Fibroblast of peridontal ligament (primary cell): ENCODE results near the gene TNFRSF4.
A peak's percentile ranks its signal among the peaks of the same experiment; 100 is the strongest.

Source experiments
- DNase-seq: peaks from one replicate; pipeline ENCODE4 v3.0.0-alpha.2; 2010; ENCODE audit errors: extremely low read depth

The TNFRSF4 gene

GRCh38 chr1:1232796-1233566 is 19.0 kb upstream of the TNFRSF4 start:
- no peak for DNase-seq

DNA sequence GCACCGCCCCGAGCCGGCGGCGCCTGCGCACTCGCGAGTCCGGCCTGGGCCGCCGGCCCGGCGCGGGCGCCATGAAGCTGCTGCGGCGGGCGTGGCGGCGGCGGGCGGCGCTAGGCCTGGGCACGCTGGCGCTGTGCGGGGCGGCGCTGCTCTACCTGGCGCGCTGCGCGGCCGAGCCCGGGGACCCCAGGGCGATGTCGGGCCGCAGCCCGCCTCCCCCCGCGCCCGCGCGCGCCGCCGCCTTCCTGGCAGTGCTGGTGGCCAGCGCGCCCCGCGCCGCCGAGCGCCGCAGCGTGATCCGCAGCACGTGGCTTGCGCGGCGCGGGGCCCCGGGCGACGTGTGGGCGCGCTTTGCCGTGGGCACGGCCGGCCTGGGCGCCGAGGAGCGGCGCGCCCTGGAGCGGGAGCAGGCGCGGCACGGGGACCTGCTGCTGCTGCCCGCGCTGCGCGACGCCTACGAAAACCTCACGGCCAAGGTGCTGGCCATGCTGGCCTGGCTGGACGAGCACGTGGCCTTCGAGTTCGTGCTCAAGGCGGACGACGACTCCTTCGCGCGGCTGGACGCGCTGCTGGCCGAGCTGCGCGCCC is 18.3 kb upstream of the TNFRSF4 start, which contains the start of gene B3GALT6:
Gene B3GALT6 (plus strand): TSS at position 30 of the 588 bp plus-strand sequence. CDS start 42 bp downstream, at position 72.
- DNase-seq: no peak

DNA sequence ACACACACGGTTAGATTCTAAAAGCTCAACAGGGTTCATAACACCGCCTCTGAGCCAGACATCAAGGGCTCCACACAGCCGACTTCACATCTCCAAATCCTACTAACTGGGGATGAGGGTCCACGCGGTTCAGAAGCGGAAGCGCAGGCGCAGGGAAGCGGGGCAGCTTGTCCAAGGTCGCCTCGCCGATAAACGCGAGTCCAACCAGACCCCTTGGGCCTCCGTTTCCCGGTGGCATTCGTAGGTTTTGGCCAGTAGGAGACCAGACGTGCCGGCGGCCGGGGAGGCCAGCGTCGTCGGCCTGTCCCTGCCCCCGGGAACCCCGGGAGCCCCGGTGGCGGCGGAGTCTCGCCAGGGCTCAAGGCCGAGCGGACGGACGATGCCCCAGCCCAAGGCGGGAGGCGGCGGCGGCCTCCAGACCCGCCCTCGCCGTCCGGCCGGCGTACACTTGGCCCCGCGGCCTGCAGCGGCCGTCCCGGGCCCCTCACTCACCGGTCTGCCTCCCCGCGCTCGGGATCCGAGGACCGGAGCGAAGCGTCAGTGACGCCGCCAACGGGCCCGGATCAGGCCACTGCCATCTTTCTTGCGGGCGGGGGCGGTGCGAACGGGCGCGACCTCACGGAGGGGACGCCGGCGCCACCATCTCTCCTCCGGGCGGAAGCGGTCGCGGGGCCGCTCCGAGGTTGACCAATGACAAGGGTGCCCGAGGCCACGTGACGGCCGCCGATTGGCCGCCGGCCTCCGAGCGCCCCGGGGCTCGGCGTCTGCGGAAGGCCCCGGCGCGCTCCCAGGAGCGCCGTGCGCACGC is 17.7 kb upstream of the TNFRSF4 start, which contains the start of gene SDF4:
Gene SDF4 (minus strand): TSS at position 602 of the 808 bp plus-strand sequence. CDS start 3,229 bp downstream, outside the sequence.
- peak; percentile 94 for DNase-seq

DNA sequence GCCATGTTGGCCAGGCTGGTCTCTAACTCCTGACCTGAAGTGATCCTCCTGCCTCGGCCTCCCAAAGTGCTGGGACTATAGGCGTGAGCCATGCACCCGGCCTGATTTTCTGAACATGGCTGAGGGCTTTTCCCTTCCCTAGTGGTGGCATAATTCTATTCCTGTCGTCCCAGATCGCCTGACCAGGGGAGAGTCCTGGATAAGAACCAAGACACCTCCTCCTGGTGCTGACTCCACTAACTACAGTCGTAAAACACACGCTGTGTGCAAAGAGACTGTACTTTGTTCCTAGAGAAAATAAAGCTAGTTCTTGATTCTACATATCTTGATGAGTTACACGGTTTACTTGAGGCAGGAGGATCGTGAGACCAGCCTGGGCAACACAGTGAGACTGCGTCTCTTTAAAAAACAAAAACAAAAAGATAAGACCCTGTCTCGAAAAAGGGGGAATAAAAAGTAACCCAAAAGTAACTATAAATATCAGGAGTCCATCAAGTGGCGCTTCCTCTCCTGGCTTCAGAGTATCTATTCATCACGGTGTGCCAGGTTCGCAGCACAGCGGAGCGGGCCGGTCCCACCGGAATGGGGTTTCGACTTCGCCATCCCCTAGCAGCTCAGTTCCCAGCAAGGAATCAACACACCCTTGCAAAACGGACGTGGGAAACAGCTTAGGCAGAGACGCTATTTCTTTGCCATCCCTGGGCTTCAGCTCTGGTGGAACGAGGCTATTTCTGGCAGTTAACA is 16.9 kb upstream of the TNFRSF4 start:
- DNase-seq: peak; percentile 69

GRCh38 chr1:1229770-1230169 is 15.8 kb upstream of the TNFRSF4 start:
- no peak for DNase-seq

GRCh38 chr1:1228596-1229321 is 14.8 kb upstream of the TNFRSF4 start:
- DNase-seq: no peak

DNA sequence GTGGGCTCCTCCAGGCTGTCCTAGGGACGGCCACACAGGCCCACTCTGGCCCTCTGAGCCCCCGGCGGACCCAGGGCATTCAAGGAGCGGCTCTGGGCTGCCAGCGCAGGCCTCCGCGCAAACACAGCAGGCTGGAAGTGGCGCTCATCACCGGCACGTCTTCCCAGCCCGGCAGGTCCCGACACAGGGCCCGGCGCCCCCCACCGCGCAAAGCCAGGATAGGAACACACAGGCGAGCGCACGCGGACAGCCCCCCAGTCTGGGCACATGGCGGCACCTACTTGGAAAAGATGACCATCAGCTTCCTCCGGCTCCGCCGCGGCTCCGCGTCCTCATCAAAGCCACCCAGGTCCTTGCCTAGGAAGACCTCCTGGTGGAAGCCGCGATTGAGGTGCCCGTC is 14.2 kb upstream of the TNFRSF4 start:
- DNase-seq: no peak

DNA sequence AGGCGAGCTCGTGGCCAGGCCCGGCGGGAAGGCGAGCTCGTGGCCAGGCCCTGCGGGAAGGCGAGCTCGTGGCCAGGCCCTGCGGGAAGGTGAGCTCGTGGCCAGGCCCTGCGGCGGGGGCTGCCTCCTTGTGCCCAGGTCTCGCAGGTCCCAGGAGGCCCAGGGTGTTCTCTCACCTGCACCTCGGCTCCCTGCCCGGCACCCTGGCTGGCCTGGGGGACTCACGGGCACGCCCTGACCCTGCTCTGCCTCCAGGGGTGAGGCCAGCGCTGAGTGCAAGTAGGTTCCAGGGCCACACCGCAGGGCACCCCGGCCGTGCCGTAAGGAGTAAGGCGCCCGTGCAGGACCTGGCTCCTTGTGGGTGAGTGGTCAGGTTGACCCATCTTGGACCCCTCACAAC is 13.4 kb upstream of the TNFRSF4 start:
- DNase-seq: no peak

GRCh38 chr1:1226566-1227362 is 12.8 kb upstream of the TNFRSF4 start:
- no peak for DNase-seq

DNA sequence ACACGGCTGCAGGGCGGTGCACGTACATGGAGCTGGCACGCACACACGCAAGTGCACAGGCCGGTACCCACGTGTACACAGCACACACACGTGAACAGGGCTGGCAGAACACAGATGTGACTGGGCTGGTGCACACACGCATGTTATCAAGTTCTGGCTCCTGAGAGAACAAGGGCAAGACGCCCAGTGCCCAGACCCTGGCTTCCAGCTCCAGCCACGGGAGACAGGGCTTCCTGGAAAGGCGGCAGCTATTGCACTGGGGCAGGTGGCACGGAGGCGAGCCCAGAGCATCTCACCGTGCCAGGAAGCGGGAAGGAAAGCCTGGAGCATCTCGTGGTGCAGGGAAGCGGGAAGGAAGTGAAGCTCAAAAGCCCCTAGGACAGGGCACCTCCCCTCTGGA is 12.0 kb upstream of the TNFRSF4 start:
- DNase-seq: no peak

DNA sequence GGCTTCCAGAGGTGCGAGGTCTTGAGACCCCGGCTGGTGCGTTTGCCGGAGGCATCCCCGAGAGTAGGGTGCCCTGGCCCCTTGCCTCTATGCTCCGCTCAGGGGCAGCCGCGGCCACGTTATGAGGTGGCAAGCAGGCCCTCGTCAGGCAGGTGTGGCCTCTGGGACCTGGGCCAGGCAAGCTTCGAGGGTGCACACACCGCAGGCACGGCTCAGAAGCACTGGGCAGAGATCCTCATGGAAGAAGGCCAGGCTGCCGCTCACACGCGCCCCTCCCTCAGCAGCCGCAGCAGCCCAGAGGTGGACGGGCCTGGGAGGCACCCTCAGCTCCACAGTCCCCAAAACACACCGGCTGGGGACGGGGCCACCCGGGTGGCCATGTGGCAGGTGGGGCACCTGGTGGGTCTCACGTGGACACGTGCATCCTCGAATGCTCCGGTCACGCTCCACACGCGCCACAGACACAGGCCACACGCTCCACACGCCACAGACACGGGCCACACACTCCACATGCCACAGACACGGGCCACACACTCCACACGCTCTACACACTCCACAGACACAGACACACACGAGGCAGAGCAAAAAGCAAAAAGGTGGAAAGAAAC is 11.4 kb upstream of the TNFRSF4 start:
- no peak for DNase-seq

- DNase-seq: no peak
These were observed 9.9 kb upstream of the TNFRSF4 start for GRCh38 chr1:1223891-1224290.

- DNase-seq: no peak
These were observed 9.4 kb upstream of the TNFRSF4 start for GRCh38 chr1:1223321-1223720.

DNA sequence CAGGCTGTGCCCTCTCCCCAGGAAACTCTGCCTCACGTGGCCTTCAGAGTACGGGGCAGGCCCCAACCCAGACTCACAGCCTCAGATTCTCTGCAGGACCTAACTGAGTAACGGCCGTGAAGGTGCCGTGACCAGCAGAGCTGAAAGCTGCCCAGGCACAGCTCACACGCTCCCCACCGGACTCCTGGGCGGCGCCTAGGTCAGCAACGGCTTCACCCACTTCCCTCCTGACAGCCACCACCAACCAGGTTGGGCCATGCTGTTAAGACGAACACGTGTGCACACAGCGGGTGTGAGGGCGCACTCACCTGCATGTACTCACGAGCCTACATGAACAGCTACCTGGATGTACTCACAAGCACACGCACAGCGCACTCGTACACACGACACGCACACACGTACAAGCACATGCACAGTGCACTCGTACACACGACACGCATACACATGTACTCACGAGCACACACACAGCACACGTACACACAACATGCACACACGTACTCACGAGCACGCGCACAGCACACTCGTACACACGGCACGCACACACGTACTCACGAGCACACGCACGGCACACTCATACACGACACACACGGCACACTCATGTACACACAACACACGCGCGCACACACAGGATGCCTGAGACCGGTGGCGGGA is 8.7 kb upstream of the TNFRSF4 start:
- no peak for DNase-seq

DNA sequence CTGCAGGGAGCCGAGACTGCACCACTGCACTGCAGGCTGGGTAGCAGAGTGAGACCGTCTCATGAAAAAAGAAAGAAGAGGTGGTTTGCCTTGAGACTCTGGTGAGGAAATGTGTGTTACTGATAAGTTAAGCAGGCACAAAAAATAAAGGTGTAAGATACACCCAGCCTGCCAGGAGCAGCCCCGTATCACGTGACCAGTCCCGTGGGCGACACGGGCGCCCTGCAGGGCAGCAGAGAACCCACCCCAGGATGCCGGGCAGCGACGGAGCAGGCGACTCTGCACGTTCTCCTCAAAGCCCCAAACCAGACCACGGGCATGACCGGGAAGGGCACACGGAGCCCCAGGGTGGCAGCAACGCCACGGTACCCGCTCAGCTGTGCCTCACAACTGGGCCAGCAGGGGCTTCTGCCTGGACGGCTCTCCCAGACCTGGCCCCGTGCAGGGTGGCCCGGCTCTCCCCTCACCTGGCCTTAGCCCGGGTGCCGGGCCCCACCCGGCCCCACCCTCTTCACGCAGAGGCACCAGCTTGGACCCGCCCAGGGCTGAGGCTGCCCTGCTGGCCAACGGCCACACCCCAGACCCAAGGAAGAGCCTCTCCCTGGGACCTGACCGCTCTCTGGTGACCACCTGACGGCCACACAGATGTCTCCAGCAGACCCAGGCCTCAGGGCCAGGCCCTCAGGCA is 8.1 kb upstream of the TNFRSF4 start:
- DNase-seq: no peak

GRCh38 chr1:1220197-1220596 is 6.2 kb upstream of the TNFRSF4 start:
- DNase-seq: no peak

GRCh38 chr1:1219341-1219740 is 5.4 kb upstream of the TNFRSF4 start:
- DNase-seq: no peak

- DNase-seq: no peak
These were observed 4.7 kb upstream of the TNFRSF4 start for GRCh38 chr1:1218524-1219200.
